ENCODE data around the gene TTC39C. TPM values are rescaled to one million over a fixed set of nuclear protein-coding genes. Genes with fewer than 3 reads are reported as not detected.
A peak's percentile ranks its signal among the peaks of the same experiment; 100 is the strongest.

The TTC39C gene
- total and polyA plus RNA-seq, 5 donors from 2014 or later: 109 to 274 (median 180) TPM

DNA sequence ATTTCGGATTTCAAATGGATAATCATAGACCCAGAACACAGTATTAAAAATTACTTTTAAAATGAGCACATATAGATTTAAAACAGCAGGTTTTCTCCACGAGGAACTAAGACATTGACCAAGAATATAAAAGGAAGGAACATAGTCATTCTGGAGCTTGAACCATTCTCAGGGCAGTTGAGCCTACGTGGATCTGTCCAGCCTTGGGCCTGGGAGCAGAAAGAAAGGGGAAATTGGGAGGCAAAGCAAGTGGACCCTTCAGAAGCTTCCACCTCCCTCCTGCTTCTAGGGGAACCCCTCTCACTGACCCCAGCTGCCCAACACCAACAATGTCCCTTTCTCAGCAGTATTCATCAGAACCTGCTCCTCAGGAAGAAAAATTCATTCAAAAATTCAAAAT, 31.4 kb upstream of the TTC39C start:
- no peaks in the 10 kb centered on the region for H3K9me3 ChIP-seq (ENCODE audit: control insufficient read depth in 2 of 2, low read length in 2 of 2)
- no peaks in the 10 kb centered on the region for H3K27me3 ChIP-seq (ENCODE audit: control insufficient read depth, insufficient read depth, low read length)
- ATAC-seq (ENCODE audit: low read depth in 2 of 2) (no peak), DNase-seq (no peak)
- H3K9me3 Mint-ChIP-seq: peaks cover 0 to 15% (median 0%) of the 10 kb centered on the region in 7 donors
- H3K4me3 Mint-ChIP-seq: no peak overlapping the region
- peak overlapping the region in 2 of 3 donors; percentile 83 to 90 for H3K27ac Mint-ChIP-seq
- no peaks in the 10 kb centered on the region for H3K27me3 Mint-ChIP-seq
- H3K36me3 Mint-ChIP-seq: peaks cover 15% of the 10 kb centered on the region
- peaks cover 31 to 53% (median 39%) of the 10 kb centered on the region in 4 donors for H3K4me1 Mint-ChIP-seq
- no peak overlapping the region for H3K4me3 ChIP-seq (ENCODE audit: low read depth, low read length)
- no peaks in the 10 kb centered on the region for H3K36me3 ChIP-seq (ENCODE audit: control insufficient read depth, insufficient read depth, low read length)
- H3K27ac ChIP-seq (ENCODE audit: insufficient read depth, low read length, poor library complexity, severe bottlenecking): no peak overlapping the region
- H3K4me1 ChIP-seq (ENCODE audit: control insufficient read depth, insufficient read depth, low read length, poor library complexity, severe bottlenecking): peaks cover 24% of the 10 kb centered on the region

DNA sequence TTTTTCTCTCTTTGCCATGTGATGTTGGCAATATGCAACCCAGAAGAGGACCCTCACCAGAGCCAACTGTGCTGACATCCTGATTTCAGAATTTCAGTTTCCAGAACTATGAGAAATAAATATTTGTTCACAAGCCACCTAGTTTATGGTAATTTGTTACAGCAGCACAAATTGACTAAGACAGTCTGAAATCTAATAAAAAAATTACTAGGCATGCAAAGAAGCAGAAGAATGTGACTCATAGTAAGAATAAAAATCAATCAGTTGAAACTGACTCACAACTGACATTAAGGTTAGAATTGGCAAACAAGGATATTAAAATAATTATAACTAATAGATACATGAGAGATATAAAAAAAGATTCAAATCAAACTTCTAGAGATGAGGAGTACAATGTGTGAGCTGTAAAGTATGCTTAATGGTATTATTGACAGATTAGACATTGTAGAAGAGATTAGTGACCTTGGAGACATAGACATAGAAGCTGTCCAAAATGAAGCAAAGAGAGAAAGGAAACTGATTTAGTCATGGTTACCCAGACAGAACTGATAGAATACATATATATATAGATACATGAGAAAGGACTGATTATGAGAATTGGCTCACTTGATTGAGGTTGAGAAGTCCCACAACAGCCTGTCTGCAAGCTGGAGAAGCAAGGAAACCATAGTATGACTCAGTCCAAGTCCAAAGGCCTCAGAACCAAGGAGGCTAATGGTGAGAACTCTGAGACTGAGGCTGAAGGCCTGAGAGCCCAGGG, 27.8 kb upstream of the TTC39C start:
- Mint-ChIP-seq H3K36me3 (peaks cover 15% of the 10 kb centered on the region), H3K9me3 (peaks cover 0 to 16% (median 0%) of the 10 kb centered on the region in 7 donors), H3K27me3 (no peaks in the 10 kb centered on the region), H3K27ac (peak overlapping the region; percentile 69 to 78 (median 77)), H3K4me3 (peak overlapping the region in 1 of 4 donors; percentile 27), H3K4me1 (peaks cover 45 to 68% (median 55%) of the 10 kb centered on the region in 4 donors)
- H3K36me3 ChIP-seq (ENCODE audit: control insufficient read depth, insufficient read depth, low read length): no peaks in the 10 kb centered on the region
- H3K4me1 ChIP-seq (ENCODE audit: control insufficient read depth, insufficient read depth, low read length, poor library complexity, severe bottlenecking): peaks cover 47% of the 10 kb centered on the region
- no peak overlapping the region for H3K4me3 ChIP-seq (ENCODE audit: low read depth, low read length)
- peak overlapping the region; percentile 9 for H3K27ac ChIP-seq (ENCODE audit: insufficient read depth, low read length, poor library complexity, severe bottlenecking)
- no peaks in the 10 kb centered on the region for H3K9me3 ChIP-seq (ENCODE audit: control insufficient read depth in 2 of 2, low read length in 2 of 2)
- H3K27me3 ChIP-seq (ENCODE audit: control insufficient read depth, insufficient read depth, low read length): no peaks in the 10 kb centered on the region
- no peak for DNase-seq
- no peak for ATAC-seq (ENCODE audit: low read depth in 2 of 2)

DNA sequence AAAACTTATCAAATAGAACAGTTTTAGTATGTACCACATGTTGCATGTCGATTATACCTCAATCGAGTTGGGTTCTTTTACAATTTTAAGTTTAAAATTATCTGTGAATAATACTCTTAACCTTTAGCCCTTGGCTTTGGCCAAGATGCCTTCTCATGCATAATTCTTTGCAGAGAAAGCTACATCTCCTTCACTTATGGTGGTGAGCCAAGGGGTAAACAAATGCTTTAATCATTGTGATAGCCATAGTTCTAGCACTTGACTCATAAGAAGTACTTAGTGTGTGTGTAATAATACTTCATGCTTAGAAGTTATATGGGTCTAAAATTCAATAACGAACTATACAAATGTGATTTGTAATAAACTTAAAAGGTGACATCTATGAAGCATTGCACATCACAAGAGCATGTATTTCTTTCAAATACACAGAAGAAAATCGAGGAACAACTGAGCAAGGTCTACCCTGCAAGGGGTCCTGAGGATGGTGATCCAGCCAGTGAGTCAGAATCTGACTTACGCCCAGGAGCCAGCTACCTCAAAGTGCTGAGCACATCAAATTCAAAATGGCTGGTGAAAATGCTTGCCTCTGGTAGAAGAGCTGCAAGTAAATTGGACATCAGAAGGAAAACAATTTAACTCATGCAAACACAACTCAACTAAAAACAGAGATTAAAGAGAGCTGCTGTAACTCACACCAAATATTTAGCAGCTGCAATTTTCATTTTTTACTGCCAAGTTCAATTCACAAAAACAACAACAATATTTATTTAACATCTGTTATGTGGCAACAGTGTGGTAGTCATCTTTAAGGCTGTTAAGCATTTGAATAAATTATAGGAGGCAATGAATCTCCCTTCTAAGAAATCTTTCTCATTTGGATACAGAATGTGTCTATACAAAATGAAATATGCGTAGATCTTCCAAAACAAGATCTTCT, 23.8 kb upstream of the TTC39C start:
- H3K4me3 Mint-ChIP-seq: peak overlapping the region; percentile 48 to 77 (median 66)
- no peak for ATAC-seq (ENCODE audit: low read depth in 2 of 2)
- DNase-seq: no peak
- peaks cover 8% of the 10 kb centered on the region for H3K36me3 Mint-ChIP-seq
- H3K27ac ChIP-seq (ENCODE audit: insufficient read depth, low read length, poor library complexity, severe bottlenecking): peak overlapping the region; percentile 93
- H3K9me3 ChIP-seq (ENCODE audit: control insufficient read depth in 2 of 2, low read length in 2 of 2): no peaks in the 10 kb centered on the region
- H3K4me3 ChIP-seq (ENCODE audit: low read depth, low read length): peak overlapping the region; percentile 29
- H3K27me3 Mint-ChIP-seq: no peaks in the 10 kb centered on the region
- H3K4me1 ChIP-seq (ENCODE audit: control insufficient read depth, insufficient read depth, low read length, poor library complexity, severe bottlenecking): peaks cover 73% of the 10 kb centered on the region
- H3K27ac Mint-ChIP-seq: peak overlapping the region; percentile 98 to 99 (median 98)
- H3K4me1 Mint-ChIP-seq: peaks cover 50 to 84% (median 65%) of the 10 kb centered on the region in 4 donors
- no peaks in the 10 kb centered on the region for H3K36me3 ChIP-seq (ENCODE audit: control insufficient read depth, insufficient read depth, low read length)
- H3K9me3 Mint-ChIP-seq: peaks cover 0 to 16% (median 0%) of the 10 kb centered on the region in 7 donors
- no peaks in the 10 kb centered on the region for H3K27me3 ChIP-seq (ENCODE audit: control insufficient read depth, insufficient read depth, low read length)

DNA sequence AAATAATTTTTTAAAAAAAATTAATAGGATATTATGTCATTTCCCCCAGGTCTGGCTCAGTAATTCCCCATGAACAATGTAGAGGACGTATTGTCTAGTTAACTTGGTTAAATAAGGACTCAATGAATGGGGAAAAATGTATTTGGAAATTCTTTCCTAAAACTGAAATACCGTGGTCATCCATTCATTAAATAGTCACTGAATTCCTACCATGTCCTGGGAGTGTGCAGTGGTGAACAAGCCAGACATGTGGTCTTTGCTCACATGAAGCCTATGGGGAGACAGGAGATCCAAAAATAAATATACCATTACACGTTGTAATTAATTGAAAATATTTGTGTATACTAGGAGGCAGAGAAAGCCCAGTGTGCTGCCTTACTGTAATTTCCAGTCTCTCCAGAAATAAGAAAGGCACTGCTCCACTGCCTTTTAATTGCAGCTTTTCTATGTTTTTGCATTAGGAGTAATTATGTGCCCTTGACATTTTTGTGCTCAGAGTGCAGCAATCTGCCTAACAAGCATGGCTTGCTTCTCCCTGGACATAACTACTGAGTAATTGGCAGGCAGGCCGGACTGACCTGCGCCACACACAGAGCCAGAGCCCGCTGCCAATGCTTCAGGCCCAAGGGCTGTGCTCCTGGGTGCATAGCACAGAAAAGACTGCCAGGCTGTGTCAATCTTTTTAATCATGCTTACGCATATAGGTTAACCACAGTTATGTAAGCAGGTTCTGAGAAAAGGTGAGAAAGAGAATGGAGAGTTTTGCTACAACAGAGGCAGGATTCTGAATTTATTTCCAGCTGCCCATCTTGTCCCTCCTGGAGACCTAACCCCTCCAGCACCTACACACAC, 22.2 kb upstream of the TTC39C start:
- peaks cover 0 to 6% (median 0%) of the 10 kb centered on the region in 7 donors for H3K9me3 Mint-ChIP-seq
- H3K4me3 ChIP-seq (ENCODE audit: low read depth, low read length): peak overlapping the region; percentile 93

DNA sequence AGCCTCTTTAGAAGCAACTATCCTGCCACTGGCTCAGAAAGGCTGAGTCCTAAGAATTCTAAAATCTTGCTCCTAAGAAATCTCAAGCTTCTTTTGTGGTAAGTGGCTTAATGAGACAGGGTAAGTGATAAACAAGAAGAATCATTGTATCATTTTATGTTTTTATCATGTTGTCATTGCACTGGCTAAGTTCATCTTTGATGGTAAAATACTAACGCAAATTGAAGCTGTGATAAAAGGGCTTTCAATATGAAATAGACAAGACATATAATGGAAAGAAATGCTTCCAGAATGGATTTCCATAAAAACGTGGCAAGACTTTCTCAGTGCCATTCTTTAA, 21.6 kb upstream of the TTC39C start:
- Mint-ChIP-seq H3K27ac (peak overlapping the region; percentile 97 to 99 (median 98)), H3K36me3 (no peaks in the 10 kb centered on the region), H3K4me3 (peak overlapping the region; percentile 84 to 92 (median 91)), H3K9me3 (peaks cover 0 to 3% (median 0%) of the 10 kb centered on the region in 7 donors), H3K27me3 (no peaks in the 10 kb centered on the region), H3K4me1 (peaks cover 35 to 91% (median 63%) of the 10 kb centered on the region in 4 donors)
- H3K27ac ChIP-seq (ENCODE audit: insufficient read depth, low read length, poor library complexity, severe bottlenecking): peak overlapping the region; percentile 93
- no peaks in the 10 kb centered on the region for H3K9me3 ChIP-seq (ENCODE audit: control insufficient read depth in 2 of 2, low read length in 2 of 2)
- peaks cover 93% of the 10 kb centered on the region for H3K4me1 ChIP-seq (ENCODE audit: control insufficient read depth, insufficient read depth, low read length, poor library complexity, severe bottlenecking)
- peaks cover 4% of the 10 kb centered on the region for H3K36me3 ChIP-seq (ENCODE audit: control insufficient read depth, insufficient read depth, low read length)
- H3K27me3 ChIP-seq (ENCODE audit: control insufficient read depth, insufficient read depth, low read length): no peaks in the 10 kb centered on the region
- peak overlapping the region; percentile 93 for H3K4me3 ChIP-seq (ENCODE audit: low read depth, low read length)
- peak; percentile 37 to 39 for ATAC-seq (ENCODE audit: low read depth in 2 of 2)
- DNase-seq: no peak

More for the DNA sequence above, 22.2 kb upstream of the TTC39C start:
- peak; percentile 91 to 94 for ATAC-seq (ENCODE audit: low read depth in 2 of 2)
- Histone ChIP-seq H3K9me3 (ENCODE audit: control insufficient read depth in 2 of 2, low read length in 2 of 2) (no peaks in the 10 kb centered on the region), H3K4me1 (ENCODE audit: control insufficient read depth, insufficient read depth, low read length, poor library complexity, severe bottlenecking) (peaks cover 89% of the 10 kb centered on the region), H3K27me3 (ENCODE audit: control insufficient read depth, insufficient read depth, low read length) (no peaks in the 10 kb centered on the region), H3K27ac (ENCODE audit: insufficient read depth, low read length, poor library complexity, severe bottlenecking) (peak overlapping the region; percentile 93), H3K36me3 (ENCODE audit: control insufficient read depth, insufficient read depth, low read length) (peaks cover 4% of the 10 kb centered on the region)
- Mint-ChIP-seq H3K4me3 (peak overlapping the region; percentile 84 to 92 (median 91)), H3K27me3 (no peaks in the 10 kb centered on the region), H3K4me1 (peaks cover 35 to 90% (median 66%) of the 10 kb centered on the region in 4 donors), H3K36me3 (peaks cover under 1% of the 10 kb centered on the region), H3K27ac (peak overlapping the region; percentile 97 to 99 (median 98))
- peak; percentile 49 to 87 (median 86) for DNase-seq

DNA sequence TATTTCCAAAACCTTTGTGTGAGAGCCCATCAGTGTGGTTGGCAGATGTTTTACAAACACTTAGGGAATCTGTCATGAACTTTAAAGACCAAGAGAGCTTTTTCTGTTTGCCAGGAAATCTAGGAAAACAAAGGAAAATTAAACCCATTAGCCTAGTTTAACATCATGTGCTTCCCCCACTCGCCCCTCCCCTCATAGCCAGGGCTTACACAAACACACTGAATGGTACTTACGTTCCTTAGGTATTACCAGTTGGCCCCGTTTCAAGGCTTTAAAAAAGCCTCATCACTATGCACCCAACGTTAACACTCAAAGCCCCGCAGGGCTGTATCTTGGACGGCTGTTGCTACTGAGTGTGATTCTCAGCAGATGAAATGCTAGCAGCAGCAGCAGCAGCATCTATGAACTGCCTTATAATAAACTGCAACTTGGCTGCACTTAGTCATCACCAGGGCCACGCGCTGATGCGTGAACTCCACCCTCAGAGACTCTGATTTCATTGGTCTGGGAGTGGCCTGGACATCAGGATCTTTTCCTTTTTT, 20.1 kb upstream of the TTC39C start:
- H3K27ac Mint-ChIP-seq: peak overlapping the region; percentile 90 to 94 (median 91)
- H3K36me3 Mint-ChIP-seq: no peaks in the 10 kb centered on the region
- H3K27ac ChIP-seq (ENCODE audit: insufficient read depth, low read length, poor library complexity, severe bottlenecking): peak overlapping the region; percentile 93
- no peaks in the 10 kb centered on the region for H3K27me3 Mint-ChIP-seq
- peak overlapping the region; percentile 93 for H3K4me3 ChIP-seq (ENCODE audit: low read depth, low read length)
- no peaks in the 10 kb centered on the region for H3K9me3 ChIP-seq (ENCODE audit: control insufficient read depth in 2 of 2, low read length in 2 of 2)
- H3K9me3 Mint-ChIP-seq: no peaks in the 10 kb centered on the region
- peak; percentile 33 to 59 (median 43) for DNase-seq
- H3K4me1 Mint-ChIP-seq: peaks cover 35 to 89% (median 63%) of the 10 kb centered on the region in 4 donors
- H3K27me3 ChIP-seq (ENCODE audit: control insufficient read depth, insufficient read depth, low read length): no peaks in the 10 kb centered on the region
- H3K36me3 ChIP-seq (ENCODE audit: control insufficient read depth, insufficient read depth, low read length): peaks cover 4% of the 10 kb centered on the region
- peaks cover 94% of the 10 kb centered on the region for H3K4me1 ChIP-seq (ENCODE audit: control insufficient read depth, insufficient read depth, low read length, poor library complexity, severe bottlenecking)
- ATAC-seq (ENCODE audit: low read depth in 2 of 2): peak; percentile 46 to 48
- H3K4me3 Mint-ChIP-seq: peak overlapping the region; percentile 83 to 97 (median 88)
